Measurements from ENCODE around the gene GCHFR.

The GCHFR gene

GRCh38 chr15:40782609-40783227 is 18.9 kb downstream of the GCHFR start:
- DNase-seq = peak; percentile 87

GRCh38 chr15:40785164-40785563 is 21.3 kb downstream of the GCHFR start:
- no peak for DNase-seq

- DNase-seq = no peak
These were observed 21.9 kb downstream of the GCHFR start for GRCh38 chr15:40785814-40786213.

- DNase-seq = peak; percentile 73
These were observed 23.5 kb downstream of the GCHFR start for GRCh38 chr15:40787344-40787841.

GRCh38 chr15:40787991-40788390 is 24.1 kb downstream of the GCHFR start:
- no peak for DNase-seq

DNA sequence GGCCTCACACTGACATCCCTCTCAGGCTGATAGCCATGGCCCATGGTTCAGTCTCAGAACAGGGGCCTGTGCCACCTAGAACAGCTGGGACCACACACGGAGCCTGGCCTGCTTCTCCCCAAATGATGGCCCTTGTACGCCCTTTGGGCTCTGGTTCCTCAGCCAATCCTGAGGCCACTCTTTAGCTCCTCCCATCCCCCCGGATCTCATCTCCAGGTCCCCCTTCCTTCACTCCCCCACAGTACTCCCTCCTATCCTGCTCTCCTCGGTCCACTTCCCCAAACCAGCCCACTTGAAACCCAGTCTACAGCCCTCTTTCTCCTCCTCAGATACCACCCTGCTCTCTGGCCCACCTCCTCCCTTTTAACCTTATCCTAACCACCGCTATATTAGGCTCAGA is 25.3 kb downstream of the GCHFR start:
- no peak for DNase-seq

- no peak for DNase-seq
These were observed 26.1 kb downstream of the GCHFR start for GRCh38 chr15:40789999-40790398.

DNA sequence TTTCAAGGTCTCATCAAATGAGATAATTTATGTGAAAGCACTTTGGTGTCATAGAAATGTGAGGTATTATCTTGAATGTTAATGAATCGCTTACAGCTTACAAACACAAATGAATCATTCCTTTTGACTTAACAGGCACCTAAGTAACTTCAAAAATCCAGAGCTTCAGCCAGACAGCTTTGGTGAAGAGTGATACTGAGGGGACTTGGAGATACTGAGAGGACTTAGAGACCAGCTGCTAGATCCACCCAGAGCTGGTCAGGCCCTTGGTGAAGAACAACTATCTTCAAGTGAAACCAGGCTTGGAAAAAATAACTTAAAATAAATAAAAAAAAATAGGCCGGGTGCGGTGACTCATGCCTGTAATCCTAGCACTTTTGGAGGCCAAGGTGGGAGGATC is 26.9 kb downstream of the GCHFR start:
- DNase-seq = no peak

GRCh38 chr15:40792394-40792793 is 28.5 kb downstream of the GCHFR start:
- DNase-seq = no peak

DNA sequence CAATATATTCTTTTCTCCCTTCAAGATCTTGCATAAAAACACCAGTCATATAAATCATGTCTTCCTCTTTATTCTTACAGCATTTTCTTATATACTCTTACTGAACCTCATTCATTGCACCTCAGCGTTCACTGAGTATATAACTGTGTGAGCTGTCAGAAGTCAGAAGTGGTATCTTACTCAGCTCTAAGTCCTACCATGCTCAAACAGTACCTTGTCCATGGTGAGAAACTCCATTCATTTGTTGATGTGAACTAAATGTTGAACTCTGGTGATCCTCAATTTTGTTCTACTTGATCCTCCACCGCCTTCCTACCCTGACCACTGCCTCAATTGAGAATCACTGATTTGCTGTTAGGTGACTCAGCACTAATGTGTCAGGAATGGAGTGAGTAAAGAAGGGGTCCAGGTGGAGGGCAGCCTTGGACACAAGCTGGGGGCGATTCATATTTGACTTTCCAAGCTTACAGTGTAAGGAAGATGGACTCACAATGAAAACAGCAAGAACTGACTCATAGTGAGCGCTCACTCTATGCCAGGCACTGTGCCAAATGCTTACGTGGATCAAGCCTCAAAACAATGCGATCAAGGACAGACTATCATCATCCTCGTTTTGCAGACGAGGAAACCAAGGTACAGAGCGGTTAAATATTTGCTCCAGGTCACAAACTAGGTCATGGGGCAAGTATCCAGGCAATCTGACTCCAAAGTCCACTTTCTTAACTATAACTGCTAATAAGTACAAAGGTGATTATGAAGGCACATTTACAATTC is 29.5 kb downstream of the GCHFR start:
- no peak for DNase-seq

DNA sequence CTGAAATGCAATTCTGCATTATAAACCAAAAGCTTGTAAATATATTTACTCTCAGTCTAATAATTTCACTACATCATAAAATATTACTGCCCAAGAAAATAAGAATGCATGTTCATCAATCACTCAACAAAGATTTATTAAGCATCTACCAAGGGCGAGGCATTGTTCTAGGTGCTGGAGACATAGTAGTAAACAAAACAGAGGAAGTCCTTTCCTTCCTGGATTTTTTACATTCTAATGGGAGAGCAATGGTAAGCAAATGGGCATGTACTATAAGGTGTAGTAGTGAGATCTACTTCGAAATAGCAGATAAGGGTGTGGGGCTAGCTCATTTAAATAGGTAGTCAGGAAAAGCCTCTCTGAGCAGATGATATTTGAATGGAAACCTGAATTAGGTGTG is 32.2 kb downstream of the GCHFR start:
- no peak for DNase-seq

DNA sequence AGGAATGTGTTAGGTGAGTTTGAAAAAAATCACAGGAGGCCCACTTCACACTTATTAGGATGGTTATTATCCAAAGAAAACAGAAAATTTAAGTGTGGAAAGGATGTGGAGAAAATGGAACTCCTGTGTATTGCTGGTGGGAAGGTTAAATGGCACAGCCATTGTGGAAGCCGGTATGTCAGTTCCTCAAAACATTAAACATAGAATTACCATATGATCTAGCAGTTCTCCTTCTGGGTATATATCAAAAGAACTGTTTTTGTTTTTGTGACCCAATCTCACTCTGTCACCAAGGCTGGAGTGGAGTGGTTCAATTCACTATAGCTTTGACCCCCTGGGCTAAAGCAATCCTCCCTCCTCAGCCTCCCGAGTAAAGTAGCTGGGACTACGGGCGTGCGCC is 32.6 kb downstream of the GCHFR start:
- DNase-seq = no peak

GRCh38 chr15:40799523-40799922 is 35.7 kb downstream of the GCHFR start:
- DNase-seq = no peak

DNA sequence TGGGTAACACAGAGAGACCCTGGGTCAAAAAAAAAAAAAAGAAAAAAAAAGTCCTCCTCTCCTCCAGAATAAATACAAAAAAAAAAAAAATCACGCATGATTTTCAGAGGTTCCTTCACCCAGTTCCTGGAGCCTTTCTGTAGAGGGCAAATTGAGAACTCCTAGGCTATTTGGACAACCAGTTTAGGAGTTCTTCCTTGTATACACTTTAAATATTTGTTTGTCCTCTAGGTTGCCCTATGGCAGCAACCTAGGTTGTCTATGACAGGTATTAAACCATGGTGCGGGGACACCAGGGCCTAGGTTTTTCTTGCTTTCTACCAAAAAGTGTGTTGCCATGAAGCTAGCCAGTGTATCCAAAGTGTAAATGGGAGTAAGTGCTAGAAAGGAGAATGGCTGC is 39.2 kb downstream of the GCHFR start:
- no peak for DNase-seq

DNA sequence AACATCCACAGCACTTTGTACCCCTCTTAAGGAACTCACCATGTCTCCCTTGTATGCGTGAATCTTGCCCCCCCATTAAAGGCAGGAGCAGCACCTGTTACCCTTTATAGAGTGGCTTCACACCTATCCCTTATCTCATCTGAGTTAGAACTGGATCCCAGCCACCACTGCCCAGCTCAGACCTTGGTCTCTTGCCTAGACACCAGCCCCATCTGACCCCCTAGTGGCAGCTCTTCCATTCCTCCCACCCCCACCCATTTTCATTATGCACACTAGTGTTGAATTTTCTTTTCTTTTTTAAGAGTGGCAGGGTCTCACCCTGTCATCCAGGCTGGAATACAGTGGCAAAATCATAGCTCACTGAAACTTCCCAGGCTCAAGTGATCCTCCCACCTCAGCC is 39.8 kb downstream of the GCHFR start:
- no peak for DNase-seq

GRCh38 chr15:40806672-40807027 is 42.8 kb downstream of the GCHFR start:
- DNase-seq = no peak

DNA sequence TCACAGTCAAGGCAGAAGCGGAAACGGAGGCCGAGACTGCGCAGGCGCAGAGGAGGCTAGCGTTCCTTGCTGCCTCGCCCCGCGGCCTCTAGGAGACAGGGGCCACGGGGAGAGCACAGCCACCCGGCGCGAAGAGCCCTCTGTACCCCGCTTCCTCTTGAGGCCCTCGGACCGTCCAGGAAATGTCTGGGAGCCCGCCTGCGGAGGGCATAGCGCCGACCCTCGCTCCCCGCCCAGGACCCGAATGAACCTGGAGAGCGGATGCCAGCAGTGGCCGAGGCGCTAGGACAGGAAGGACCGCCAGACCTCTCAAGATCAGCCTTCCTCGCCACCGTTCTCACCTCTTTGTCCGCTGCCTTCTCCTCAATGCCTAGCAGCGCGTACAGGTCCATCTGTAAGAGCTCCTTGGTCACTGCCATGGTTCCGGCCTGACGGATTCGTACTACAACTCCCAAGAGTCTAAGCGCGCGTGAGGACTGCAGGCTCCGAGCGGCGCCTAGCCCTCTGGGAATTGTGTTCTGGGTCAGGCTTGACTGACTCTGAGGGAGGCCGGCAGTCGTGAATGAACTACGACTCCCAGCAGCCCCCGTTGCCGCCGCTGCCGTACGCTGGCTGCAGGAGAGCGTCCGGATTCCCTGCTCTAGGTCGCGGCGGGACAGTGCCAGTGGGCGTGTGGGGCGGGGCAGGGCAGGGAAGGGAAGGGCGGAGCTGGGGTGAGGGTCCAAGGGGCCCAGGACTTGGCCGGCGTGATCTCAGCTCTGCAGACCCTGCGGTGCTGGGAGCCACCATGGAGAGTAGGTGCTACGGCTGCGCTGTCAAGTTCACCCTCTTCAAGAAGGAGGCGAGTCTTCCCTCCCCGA is 43.4 kb downstream of the GCHFR start, which contains the start of the genes DNAJC17 and ZFYVE19:
Gene DNAJC17 (minus strand): TSS at position 446 of the 860 bp plus-strand sequence. CDS start 27 bp downstream, at position 419.
Gene ZFYVE19 (plus strand): TSS at position 62 of the 860 bp plus-strand sequence. CDS start 501 bp downstream, at position 563.
- peak; percentile 98 for DNase-seq

- DNase-seq = no peak
These were observed 44.1 kb downstream of the GCHFR start for GRCh38 chr15:40807888-40808461.

- DNase-seq = no peak
These were observed 45.1 kb downstream of the GCHFR start for GRCh38 chr15:40808861-40809450.

DNA sequence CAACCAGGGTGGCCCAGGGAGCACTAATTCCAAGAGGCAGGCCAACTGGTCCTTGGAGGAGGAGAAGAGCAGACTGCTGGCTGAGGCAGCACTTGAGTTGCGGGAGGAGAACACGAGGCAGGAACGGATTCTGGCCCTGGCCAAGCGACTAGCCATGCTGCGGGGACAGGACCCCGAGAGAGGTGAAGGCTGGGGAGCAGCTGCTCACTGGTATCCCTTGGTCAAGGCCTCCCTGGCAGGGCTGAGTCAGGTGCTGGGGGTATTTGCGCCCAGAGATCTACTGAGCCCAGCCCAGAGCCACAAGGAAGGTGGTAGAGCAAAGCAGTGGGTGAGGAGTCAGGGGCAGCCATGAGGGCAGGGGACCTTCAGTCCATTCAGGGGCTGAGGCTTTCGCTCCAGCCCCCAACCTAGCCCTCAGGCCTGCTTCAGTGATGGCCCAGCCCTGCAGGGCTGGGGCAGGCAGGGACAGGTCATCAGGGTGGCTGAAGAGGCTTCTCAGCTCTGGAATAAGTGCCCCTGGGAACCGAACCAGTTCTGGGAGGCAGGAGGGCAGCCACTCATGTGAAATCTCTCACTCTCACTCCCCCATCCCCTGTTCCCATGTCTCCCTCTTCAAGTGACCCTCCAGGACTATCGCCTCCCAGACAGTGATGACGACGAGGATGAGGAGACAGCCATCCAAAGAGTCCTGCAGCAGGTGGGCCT is 49.0 kb downstream of the GCHFR start:
- no peak for DNase-seq

GRCh38 chr15:40815042-40815698 is 51.3 kb downstream of the GCHFR start:
- no peak for DNase-seq
